Inflammatory macrophage treated with lipopolysaccharide for 4 hours (primary cell): Measurements from ENCODE around the gene GBGT1.
"Not testable (repeated sequence)": the region's sequence is repeated elsewhere in the genome, so short reads cannot be mapped to it uniquely, and the experiment has no call there.

Source experiments
- DNase-seq: peaks from one replicate; pipeline ENCODE4 v3.0.0-alpha.2; 2020

GBGT1 gene

GRCh38 chr9:133163504-133164172 is at the start of gene GBGT1:
Gene GBGT1, minus strand, starts transcription at chr9:133163914. Its CDS starts 1,502 bp downstream, at chr9:133162412.
- DNase-seq = peak; percentile 66

- no peak for DNase-seq
Observed at GRCh38 chr9:133210609-133211008, 46.9 kb upstream of the GBGT1 start.

DNA sequence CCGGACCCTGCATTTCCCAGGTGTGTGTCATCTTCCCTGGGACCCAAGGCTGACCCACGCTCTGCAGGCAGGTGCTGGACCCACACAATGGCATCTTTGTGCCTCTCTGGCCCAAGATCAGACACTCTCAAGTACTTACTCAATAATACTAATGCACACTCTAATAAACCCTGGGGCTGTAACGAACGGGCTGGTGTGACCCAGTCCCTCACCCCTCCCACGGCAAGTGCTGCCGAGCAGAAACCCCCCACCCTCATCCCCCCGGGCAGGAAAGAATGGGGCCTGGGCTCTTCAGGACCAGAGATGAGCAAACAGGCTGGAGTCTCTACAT is 46.5 kb upstream of the GBGT1 start:
- no peak for DNase-seq

DNA sequence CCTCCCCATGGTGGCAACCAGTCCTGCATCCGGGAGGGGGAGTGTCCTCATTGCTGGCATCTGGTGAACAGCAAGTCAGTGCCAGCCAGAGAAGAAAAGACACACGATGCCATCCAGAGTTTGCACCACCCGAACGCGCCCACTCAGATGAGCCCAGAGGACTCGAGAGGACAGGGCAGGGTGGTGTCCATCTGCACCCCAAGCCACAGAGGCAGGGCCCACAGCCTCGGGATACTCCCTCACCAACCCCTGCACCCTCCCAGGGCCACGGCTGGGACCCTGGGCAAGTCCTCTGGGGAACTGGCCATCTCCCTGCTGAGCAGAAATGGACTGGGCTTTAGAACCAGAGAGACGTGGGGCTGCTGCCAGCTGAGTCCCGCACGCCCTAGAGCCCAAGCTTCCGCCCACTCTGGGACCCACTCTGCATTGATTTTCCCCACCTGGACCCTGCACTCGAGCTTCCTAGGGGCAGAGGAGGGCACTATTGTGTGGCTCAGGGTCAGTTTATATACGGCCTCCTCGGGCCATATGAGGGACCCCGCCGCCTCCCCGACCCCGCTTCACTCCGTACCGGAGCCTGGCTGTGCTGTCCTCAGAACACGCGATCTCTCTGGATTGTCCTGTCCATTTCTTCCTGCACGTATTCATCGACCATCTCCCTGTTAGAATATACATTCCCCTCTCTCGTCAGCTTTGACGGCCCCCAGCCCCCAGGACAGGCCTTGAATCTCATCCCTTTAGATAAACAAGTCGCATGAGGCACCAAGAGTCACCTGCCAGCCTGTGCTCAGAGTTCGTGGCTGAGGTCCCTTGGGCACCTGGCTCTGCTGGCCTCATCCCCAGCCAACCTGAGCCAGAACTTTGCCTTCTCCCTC is 45.9 kb upstream of the GBGT1 start:
- DNase-seq = not testable (repeated sequence)

GRCh38 chr9:133208880-133209300 is 45.2 kb upstream of the GBGT1 start, which contains the start of gene OBP2B:
Gene OBP2B, minus strand, starts transcription at chr9:133209250. Its CDS starts 51 bp downstream, at chr9:133209199.
- not testable (repeated sequence) for DNase-seq

GRCh38 chr9:133208171-133208879 is 44.6 kb upstream of the GBGT1 start:
- DNase-seq = not testable (repeated sequence)

DNA sequence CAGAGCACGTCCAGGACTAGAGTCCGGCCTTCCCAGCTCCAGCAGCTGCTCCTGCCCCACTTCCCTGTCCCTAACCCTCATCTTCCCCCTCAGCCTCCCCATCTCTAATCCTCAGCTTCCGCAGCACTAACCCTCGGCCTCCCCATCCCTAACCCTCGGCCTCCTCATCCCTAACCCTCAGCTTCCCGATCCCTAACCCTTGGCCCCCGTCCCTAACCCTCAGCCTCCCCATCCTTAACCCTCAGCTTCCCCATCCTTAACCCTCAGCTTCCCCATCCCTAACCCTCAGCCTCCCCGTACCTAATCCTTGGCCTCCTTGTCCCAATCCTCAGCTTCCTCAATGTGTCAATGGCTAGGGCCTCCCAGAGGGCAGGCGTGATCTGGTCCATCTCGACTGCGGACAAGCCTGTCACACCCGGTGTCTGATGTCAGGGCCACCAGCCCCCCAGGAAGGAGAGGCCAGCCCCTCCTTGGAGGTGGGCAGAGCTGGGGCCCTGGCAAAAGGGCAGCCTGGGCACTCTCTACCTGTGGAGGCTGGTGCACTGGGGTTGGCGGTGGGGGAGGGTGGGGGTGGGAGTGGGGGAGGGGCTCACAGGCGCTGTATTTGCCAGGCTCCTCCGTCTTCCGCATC is 43.9 kb upstream of the GBGT1 start:
- DNase-seq = no peak

DNA sequence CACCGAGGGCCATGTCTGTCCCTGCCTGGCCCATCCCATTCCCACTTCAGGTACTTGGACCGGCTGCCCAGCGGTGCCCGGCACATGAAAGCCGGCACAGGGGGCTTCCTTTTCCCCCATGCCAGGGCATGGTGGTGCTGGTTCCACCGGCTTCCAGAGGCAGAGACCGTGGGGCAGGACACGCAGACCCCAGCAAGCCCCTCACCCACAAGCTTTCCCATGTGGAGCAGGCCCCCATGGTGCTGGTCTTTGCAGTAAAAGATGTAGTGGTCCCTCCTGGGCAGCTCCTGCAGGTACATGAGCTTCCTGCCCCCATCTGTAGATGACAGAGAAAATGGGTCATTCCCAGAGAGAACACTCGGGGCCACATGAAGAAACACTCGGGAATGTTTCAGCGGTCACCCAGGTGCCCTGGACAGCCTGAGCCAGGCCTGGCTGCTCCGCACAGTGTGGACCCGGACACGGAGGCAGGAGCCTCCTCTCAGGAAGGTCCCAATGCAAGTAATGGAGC is 43.4 kb upstream of the GBGT1 start:
- no peak for DNase-seq

DNA sequence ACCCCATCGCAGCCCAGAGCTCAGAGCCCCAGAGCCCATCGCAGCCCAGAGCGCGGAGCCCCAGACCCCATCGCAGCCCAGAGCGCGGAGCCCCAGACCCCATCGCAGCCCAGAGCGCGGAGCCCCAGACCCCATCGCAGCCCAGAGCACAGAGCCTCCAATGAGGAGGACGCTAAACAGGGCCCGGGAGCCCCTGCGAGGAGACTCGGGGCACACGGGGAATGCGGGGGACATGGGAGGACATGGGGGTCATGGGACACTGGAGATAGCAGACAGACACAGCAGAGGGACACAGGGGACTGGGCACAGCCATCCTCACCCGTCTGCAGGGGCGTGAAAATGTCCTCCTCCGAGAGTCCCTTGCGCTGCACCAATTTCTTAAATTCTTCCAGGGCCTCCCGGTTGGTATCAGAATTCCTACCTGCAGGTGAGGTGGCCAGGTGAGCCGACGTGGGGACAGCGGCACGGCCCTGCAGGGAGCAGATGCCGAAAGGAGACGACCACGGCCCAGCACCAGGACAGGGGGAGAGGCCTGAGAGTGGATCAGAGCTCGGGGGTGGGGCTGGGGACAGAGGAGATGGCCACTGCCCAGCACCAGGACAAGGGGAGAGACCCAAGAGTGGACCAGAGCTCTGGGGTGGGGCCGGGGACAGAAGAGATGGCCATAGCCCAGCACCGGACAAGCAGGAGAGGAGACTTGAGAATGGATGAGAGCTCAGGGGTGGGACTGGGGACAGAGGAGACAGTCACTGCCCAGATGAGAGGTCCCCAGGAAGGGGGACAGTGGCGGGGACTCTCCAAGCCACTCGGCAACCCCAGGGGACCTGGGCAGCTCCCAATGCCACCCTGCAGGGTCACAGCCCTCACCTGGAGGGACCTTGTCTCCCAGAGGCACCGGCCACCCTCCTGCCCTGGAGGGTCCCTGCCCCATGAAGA is 42.5 kb upstream of the GBGT1 start:
- no peak for DNase-seq

GRCh38 chr9:133205481-133205887 is 41.8 kb upstream of the GBGT1 start:
- not testable (repeated sequence) for DNase-seq

GRCh38 chr9:133204993-133205336 is 41.3 kb upstream of the GBGT1 start:
- no peak for DNase-seq

DNA sequence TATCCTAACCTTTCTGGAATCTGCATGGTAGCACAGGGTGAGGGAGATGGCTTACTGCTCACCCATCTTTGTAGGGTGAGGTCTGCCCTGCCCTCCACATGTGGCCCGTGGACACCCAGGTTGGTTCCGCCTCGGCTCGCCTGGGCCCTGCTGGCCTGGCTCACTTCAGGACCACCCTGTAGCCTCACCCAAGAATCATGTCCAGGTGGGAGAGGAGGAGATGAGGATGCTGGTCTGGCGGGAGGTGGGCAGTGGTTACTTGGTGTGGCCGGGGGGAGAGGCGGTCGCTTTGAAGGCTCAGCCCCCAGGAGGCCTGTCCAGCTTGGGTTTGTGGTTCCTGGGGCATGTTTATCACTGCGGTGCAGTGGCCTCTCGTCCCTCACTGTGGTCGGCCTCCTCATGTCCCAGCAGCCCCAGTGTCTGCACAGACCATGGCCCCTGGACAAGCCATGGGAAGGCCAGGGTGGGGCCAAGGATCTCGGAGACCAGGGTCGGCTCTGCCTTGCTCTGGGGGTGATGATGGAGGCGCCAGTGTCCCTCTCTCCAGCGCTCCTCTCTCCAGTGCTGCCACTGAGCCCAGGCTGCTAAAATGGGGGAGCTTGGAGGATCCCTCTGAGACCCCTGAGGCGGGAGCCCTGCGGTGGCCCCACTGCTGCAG is 40.8 kb upstream of the GBGT1 start:
- no peak for DNase-seq

DNA sequence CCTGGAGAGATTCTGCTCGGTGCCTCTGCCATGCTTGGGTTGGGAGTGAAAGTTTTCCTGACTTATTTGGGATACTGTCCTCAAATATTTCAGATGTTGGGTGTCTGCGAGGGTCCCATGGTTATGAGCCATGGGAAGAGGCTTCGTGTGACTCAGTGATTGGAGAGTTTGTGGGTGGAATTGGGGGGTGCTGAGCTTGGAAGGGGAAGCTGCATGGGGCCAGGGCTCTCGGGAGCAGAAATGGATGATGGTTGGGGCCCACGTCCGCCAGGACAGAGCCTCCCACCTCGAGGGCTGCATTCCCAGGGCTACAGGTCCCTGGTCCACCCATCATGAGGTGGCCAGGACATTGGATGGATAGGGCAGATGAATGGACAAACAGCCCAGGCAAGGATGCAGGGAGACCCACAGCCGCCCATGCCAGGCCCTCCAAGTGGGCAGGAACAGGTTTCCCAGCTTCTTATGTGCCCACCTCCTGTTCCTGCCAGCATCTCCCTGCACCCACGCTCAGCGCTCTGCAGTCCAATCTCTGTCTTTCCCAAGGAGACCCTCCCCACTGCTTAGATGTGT is 39.9 kb upstream of the GBGT1 start:
- no peak for DNase-seq

DNA sequence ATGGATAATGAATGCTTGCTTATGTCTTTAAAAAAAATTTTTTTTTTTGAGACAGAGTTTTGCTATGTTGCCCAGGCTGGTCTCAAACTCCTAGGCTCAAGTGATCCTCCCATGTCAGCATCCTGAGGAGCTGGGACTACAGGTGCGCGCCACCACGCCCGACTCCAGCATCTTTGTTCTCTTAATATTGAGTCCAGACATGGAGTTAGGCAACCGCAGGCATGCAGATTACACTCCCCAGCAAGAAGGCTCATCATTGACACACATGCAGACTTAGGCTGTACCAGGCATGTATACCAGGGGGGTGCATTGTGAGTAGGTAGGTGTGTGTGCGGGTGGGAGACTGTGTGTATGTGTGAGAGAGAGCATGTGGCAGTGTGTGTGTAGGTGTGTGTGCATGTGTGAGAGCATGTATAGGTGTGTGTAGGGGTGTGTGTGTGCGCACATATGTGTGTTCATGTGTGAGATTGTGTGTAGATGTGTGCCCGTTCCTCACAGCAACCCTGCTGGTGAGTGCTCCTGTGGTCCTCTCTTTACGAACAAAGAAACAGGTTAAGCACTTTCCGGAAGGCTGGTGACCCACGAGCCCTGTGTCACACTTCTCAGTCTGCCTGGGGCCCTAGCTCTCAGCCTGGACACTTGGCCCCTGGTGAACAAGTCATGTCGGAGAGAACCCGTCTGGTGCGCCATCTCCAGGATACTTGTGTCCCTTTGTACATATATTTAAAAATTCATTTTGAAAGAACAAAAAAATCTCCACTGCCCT is 39.2 kb upstream of the GBGT1 start:
- DNase-seq = no peak

GRCh38 chr9:133202145-133202513 is 38.4 kb upstream of the GBGT1 start:
- DNase-seq = no peak

DNA sequence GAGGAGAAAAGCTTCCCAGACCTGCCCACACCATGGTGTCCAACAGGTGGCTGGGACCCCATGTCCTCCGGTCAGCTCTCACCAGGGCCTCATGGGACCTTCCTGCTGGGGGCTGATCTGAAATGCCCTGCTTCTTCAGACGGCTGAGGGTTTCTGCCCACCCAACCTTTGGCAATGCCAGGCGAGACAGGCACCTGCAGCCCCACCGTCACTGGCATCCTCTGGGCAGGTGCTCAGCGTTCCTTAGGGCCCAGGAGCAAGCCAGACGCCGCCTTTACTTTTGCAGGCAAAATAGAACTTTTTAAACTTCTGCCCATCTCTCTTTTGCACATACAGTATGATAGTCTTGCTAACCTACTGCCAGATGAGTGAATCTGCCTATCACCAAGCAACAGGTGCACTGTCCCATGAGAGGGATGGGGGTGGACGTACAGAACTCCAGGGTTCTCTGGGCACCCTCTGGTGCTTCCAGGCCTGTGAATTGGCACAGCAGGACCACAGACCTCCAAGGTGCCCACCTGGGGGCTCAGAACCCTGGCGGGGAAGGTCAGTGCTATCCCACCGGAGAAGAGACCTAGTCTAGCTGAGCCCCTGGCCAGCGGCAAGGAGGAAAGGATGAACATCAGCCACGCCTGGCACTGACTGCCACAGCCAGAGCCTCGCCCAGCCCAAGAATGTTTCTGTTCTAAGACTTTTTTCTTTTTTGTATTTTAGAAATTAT is 37.9 kb upstream of the GBGT1 start:
- DNase-seq = no peak

GRCh38 chr9:133200631-133201030 is 36.9 kb upstream of the GBGT1 start:
- DNase-seq = no peak

GRCh38 chr9:133199648-133200321 is 36.1 kb upstream of the GBGT1 start:
- peak; percentile 18 for DNase-seq

DNA sequence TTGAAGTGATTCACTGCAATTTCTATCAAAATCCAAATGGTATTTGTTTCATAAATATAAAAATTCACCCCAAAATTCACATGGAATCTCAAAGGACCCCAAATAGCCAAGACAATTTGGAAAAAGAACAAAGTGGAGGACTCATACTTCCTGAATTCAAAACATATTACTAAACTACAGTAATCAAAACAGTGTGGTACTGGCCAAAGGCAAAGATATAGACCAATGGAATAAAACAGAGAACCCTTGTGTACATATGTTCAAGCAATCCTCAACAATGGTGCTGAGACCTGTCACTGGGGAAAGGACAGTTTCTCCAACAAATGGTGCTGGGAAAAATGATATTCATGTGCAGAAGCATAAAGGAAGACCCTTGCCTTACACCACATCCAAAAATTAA is 31.3 kb upstream of the GBGT1 start:
- no peak for DNase-seq
